ENCODE data around the gene PTGES.
A peak's percentile ranks its signal among the peaks of the same experiment; 100 is the strongest.

The PTGES gene

DNA sequence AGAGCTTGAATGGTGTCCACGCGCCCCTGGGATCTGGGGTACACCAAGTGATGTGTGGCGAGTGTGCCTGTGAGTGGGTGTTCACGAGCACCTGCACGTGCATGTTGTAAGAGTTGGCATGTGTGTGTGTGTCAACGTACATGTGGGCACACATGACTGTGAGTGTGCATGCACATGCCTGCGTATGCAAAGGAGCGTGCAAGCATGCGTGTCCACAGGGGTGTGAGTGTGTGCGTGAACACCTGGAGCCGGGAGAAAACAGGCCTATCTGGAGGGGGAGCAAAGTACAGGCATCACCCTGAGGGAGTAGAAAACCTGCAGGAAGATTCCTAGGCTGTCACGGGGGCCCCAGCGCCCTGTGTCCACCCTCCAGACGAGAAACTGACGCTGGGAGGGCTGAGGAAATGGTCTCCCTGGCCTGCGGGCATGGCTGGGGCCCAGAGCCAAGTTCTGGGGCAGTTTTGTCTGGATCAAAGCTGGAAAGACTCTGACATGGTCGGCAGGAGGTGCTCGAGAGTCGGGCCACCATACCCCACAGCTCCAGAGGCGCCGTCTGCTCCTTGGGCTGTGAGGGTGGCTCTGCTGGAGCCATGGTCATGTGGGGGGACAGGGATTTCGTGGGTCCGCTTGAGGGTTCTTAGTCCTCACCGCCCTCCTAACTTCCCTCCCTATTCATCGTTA is 31.8 kb downstream of the PTGES start:
- no peak overlapping the region for H3K27ac ChIP-seq
- TF ChIP-seq, protein P1, sequence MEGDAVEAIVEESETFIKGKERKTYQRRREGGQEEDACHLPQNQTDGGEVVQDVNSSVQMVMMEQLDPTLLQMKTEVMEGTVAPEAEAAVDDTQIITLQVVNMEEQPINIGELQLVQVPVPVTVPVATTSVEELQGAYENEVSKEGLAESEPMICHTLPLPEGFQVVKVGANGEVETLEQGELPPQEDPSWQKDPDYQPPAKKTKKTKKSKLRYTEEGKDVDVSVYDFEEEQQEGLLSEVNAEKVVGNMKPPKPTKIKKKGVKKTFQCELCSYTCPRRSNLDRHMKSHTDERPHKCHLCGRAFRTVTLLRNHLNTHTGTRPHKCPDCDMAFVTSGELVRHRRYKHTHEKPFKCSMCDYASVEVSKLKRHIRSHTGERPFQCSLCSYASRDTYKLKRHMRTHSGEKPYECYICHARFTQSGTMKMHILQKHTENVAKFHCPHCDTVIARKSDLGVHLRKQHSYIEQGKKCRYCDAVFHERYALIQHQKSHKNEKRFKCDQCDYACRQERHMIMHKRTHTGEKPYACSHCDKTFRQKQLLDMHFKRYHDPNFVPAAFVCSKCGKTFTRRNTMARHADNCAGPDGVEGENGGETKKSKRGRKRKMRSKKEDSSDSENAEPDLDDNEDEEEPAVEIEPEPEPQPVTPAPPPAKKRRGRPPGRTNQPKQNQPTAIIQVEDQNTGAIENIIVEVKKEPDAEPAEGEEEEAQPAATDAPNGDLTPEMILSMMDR (IDR thresholded peaks at IDR 0.05; ENCODE audit: low read depth, low read length, missing control alignments) = peak; percentile 30
- no peak overlapping the region for H3K4me3 ChIP-seq (ENCODE audit: low read depth, low read length)
- H3K27me3 ChIP-seq (replicated peaks) = no peaks in the 10 kb centered on the region
- in situ Hi-C loops (cut with HindIII; ENCODE audit: low pct_ligation_motif_present, low sequenced_read_pairs) = no loop called here
- no peaks in the 10 kb centered on the region for H3K36me3 ChIP-seq (replicated peaks)
- no peak for DNase-seq

DNA sequence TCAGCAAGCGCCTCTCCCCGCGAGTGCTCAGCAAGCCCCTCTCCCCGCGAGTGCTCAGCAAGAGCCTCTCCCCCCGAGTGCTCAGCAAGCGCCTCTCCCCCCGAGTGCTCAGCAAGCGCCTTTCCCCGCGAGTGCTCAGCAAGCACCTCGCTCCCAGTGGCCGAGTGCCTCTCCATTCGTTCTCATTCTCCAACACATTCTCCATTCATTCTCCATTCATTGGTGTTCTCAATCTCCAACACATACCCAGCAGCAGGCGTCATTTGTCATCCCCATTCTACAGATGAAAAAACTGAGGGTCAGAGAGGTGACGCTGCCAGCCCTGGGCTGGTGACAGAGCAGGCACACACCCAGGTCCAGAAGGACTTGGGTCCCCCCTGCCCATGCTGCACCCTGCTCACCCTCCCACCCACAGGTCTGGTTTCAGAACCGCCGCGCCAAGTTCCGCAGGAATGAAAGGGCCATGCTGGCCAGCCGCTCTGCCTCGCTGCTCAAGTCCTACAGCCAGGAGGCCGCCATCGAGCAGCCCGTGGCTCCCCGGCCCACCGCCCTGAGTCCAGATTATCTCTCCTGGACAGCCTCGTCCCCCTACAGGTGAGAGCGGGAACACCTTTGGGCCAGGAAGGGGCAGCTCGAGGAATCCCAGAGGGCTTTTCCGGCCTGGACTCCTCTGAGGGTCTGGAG is 32.5 kb downstream of the PTGES start:
- TF ChIP-seq, protein P1 (IDR thresholded peaks at IDR 0.05; ENCODE audit: low read depth, low read length, missing control alignments) = peak; percentile 64
- in situ Hi-C loops (cut with HindIII; ENCODE audit: low pct_ligation_motif_present, low sequenced_read_pairs) = no loop called here
- H3K4me3 ChIP-seq (ENCODE audit: low read depth, low read length) = no peak overlapping the region
- DNase-seq = no peak
- no peaks in the 10 kb centered on the region for H3K27me3 ChIP-seq (replicated peaks)
- H3K36me3 ChIP-seq (replicated peaks) = no peaks in the 10 kb centered on the region
- H3K27ac ChIP-seq = no peak overlapping the region

DNA sequence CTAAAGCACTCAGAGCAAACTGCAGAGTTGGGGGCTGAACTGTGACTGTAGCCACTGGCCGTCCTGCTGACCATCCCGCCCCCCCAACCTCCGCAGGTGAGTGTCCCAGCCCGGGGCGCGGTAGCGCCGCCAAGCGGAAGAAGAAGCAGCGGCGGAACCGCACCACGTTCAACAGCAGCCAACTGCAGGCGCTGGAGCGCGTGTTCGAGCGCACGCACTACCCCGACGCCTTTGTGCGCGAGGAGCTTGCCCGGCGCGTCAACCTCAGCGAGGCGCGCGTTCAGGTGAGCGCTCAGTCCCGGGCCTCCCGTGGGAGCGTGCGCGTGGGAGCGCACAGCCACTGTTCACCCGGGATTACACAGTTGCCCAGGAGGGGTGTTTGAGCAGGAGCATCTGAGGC is 33.7 kb downstream of the PTGES start:
- Histone ChIP-seq H3K4me3 (ENCODE audit: low read depth, low read length) (no peak overlapping the region), H3K36me3 (replicated peaks) (no peaks in the 10 kb centered on the region), H3K27me3 (replicated peaks) (no peaks in the 10 kb centered on the region), H3K27ac (no peak overlapping the region)
- in situ Hi-C loops (cut with HindIII; ENCODE audit: low pct_ligation_motif_present, low sequenced_read_pairs) = no loop called here
- no peak for DNase-seq
- TF ChIP-seq, protein P1 (IDR thresholded peaks at IDR 0.05; ENCODE audit: low read depth, low read length, missing control alignments) = peak; percentile 28

DNA sequence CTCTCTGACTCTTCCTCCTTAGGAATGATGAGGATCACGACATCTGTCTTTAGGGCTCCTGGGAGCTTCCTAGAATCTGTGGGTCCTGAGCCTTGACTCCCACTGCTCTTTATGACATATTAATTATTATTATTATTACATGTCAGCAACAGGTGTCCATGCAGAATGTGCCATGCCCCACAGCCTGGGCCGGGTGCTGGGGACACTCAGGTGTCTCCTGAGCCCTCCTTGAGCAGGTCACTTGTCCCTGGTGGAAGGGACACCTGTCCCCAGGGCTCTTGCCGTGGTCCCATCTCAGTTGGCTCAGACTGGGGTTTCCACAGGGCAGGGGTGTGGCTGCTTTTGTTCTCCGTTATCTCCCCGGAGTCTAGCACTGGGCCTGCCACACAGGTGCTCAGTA is 34.2 kb downstream of the PTGES start:
- Histone ChIP-seq H3K27me3 (replicated peaks) (no peaks in the 10 kb centered on the region), H3K27ac (no peak overlapping the region), H3K4me3 (ENCODE audit: low read depth, low read length) (no peak overlapping the region), H3K36me3 (replicated peaks) (no peaks in the 10 kb centered on the region)
- no peak for DNase-seq
- TF ChIP-seq, protein P1 (IDR thresholded peaks at IDR 0.05; ENCODE audit: low read depth, low read length, missing control alignments) = no peak
- in situ Hi-C loops (cut with HindIII; ENCODE audit: low pct_ligation_motif_present, low sequenced_read_pairs) = no loop called here

DNA sequence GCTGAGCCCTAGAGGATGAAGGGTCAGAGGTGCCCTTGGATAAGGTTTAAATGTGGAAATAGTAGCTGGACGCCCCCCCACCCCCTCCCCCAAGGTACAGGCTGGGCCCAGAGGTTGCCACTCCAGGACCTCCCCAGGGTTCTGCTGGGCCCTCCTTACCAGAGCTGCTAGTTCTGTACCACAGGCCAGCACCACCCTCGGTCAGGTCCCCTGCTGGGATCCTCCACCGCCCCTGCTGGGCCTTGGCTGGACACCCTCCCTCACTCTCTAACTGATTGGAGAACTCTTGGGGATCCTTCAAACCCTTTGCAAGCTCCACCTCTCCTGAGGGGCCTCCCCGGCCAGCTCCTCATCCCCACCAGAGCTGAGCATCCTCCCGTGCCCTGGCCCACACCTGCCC is 34.9 kb downstream of the PTGES start:
- H3K36me3 ChIP-seq (replicated peaks) = no peaks in the 10 kb centered on the region
- in situ Hi-C loops (cut with HindIII; ENCODE audit: low pct_ligation_motif_present, low sequenced_read_pairs) = no loop called here
- no peaks in the 10 kb centered on the region for H3K27me3 ChIP-seq (replicated peaks)
- TF ChIP-seq, protein P1 (IDR thresholded peaks at IDR 0.05; ENCODE audit: low read depth, low read length, missing control alignments) = no peak
- no peak overlapping the region for H3K27ac ChIP-seq
- no peak overlapping the region for H3K4me3 ChIP-seq (ENCODE audit: low read depth, low read length)
- no peak for DNase-seq
